Neuron (in vitro differentiated cells): ENCODE results near the gene NGDN.

ENCODE experiments used
- H2AFZ ChIP-seq: one replicate; pipeline ENCODE4 v1.6.1; 2013; ENCODE audit warnings: low read depth, mild to moderate bottlenecking, inconsistent platforms, low read length, moderate library complexity
- H3K27me3 ChIP-seq: one replicate; pipeline ENCODE4 v1.6.1; 2013; ENCODE audit warnings: low read length; ENCODE audit not compliant: insufficient read depth
- H3K36me3 ChIP-seq: one replicate; pipeline ENCODE4 v1.6.1; 2013; ENCODE audit warnings: low read length; ENCODE audit not compliant: insufficient read depth
- H3K4me1 ChIP-seq: one replicate; pipeline ENCODE4 v1.6.1; 2013; ENCODE audit warnings: low read length; ENCODE audit not compliant: insufficient read depth
- H3K4me3 ChIP-seq: 2 replicates; pipeline ENCODE4 v1.5.1; 2013; ENCODE audit warnings: mild to moderate bottlenecking, low read length, moderate library complexity
- H3K9me3 ChIP-seq: one replicate; pipeline ENCODE4 v1.6.1; 2013; ENCODE audit warnings: low read length

NGDN gene

GRCh38 chr14:23434488-23435222 is 34.8 kb upstream of the NGDN start:
- Histone ChIP-seq H3K4me3 (no peak overlapping the region), H3K9me3 (no peaks in the 10 kb centered on the region), H3K36me3 (no peaks in the 10 kb centered on the region), H2AFZ (no peak overlapping the region), H3K4me1 (peaks cover 57% of the 10 kb centered on the region), H3K27me3 (no peaks in the 10 kb centered on the region)

- Histone ChIP-seq H3K4me3 (no peak within 1 kb of the TSS), H3K4me1 (peaks cover 50% of the 10 kb centered on the region)
Observed at GRCh38 chr14:23435543-23436326, 33.8 kb upstream of the NGDN start, which contains the start of gene MYH7. TSS of gene MYH7 (minus strand) at chr14:23435660. CDS start at chr14:23433732, 1,928 bp downstream.

GRCh38 chr14:23436327-23437132 is 33.0 kb upstream of the NGDN start:
- H2AFZ ChIP-seq: peak overlapping the region; percentile 7
- H3K27me3 ChIP-seq: no peaks in the 10 kb centered on the region
- no peaks in the 10 kb centered on the region for H3K36me3 ChIP-seq
- no peaks in the 10 kb centered on the region for H3K9me3 ChIP-seq
- no peak overlapping the region for H3K4me3 ChIP-seq
- peaks cover 44% of the 10 kb centered on the region for H3K4me1 ChIP-seq

More at GRCh38 chr14:23435543-23436326, 33.8 kb upstream of the NGDN start, which contains the start of gene MYH7:
- Histone ChIP-seq H2AFZ (no peak within 1 kb of the TSS), H3K36me3 (no peaks in the 10 kb centered on the region), H3K9me3 (no peaks in the 10 kb centered on the region), H3K27me3 (no peaks in the 10 kb centered on the region)

- Histone ChIP-seq H3K9me3 (no peaks in the 10 kb centered on the region), H2AFZ (peak overlapping the region; percentile 7), H3K27me3 (no peaks in the 10 kb centered on the region), H3K36me3 (no peaks in the 10 kb centered on the region), H3K4me1 (peaks cover 44% of the 10 kb centered on the region), H3K4me3 (no peak overlapping the region)
Observed at GRCh38 chr14:23437133-23438100, 32.1 kb upstream of the NGDN start.

GRCh38 chr14:23438101-23438971 is 31.2 kb upstream of the NGDN start:
- Histone ChIP-seq H3K27me3 (no peaks in the 10 kb centered on the region), H3K4me1 (peaks cover 52% of the 10 kb centered on the region), H2AFZ (peak overlapping the region; percentile 29), H3K9me3 (no peaks in the 10 kb centered on the region), H3K4me3 (no peak overlapping the region), H3K36me3 (no peaks in the 10 kb centered on the region)

GRCh38 chr14:23439107-23439835 is 30.2 kb upstream of the NGDN start:
- Histone ChIP-seq H2AFZ (peak overlapping the region; percentile 29), H3K4me3 (no peak overlapping the region), H3K4me1 (peaks cover 52% of the 10 kb centered on the region), H3K27me3 (no peaks in the 10 kb centered on the region), H3K9me3 (no peaks in the 10 kb centered on the region), H3K36me3 (no peaks in the 10 kb centered on the region)

GRCh38 chr14:23441076-23441475 is 28.4 kb upstream of the NGDN start:
- Histone ChIP-seq H3K9me3 (no peaks in the 10 kb centered on the region), H3K27me3 (no peaks in the 10 kb centered on the region), H3K4me3 (no peak overlapping the region), H3K4me1 (peaks cover 41% of the 10 kb centered on the region), H3K36me3 (no peaks in the 10 kb centered on the region), H2AFZ (no peak overlapping the region)

- peaks cover 24% of the 10 kb centered on the region for H3K4me1 ChIP-seq
- H2AFZ ChIP-seq: no peak overlapping the region
- peaks cover 3% of the 10 kb centered on the region for H3K27me3 ChIP-seq
- H3K4me3 ChIP-seq: no peak overlapping the region
- no peaks in the 10 kb centered on the region for H3K36me3 ChIP-seq
- no peaks in the 10 kb centered on the region for H3K9me3 ChIP-seq
Observed at GRCh38 chr14:23442721-23443356, 26.7 kb upstream of the NGDN start.

- Histone ChIP-seq H3K27me3 (peaks cover 3% of the 10 kb centered on the region), H2AFZ (no peak overlapping the region), H3K4me3 (no peak overlapping the region), H3K36me3 (no peaks in the 10 kb centered on the region), H3K9me3 (no peaks in the 10 kb centered on the region), H3K4me1 (peaks cover 18% of the 10 kb centered on the region)
Observed at GRCh38 chr14:23443411-23443812, 26.1 kb upstream of the NGDN start.

GRCh38 chr14:23443881-23444280 is 25.6 kb upstream of the NGDN start:
- Histone ChIP-seq H3K4me1 (peaks cover 13% of the 10 kb centered on the region), H3K4me3 (no peak overlapping the region), H3K9me3 (no peaks in the 10 kb centered on the region), H3K36me3 (no peaks in the 10 kb centered on the region), H2AFZ (no peak overlapping the region), H3K27me3 (peaks cover 7% of the 10 kb centered on the region)

GRCh38 chr14:23444314-23444713 is 25.2 kb upstream of the NGDN start:
- Histone ChIP-seq H3K9me3 (no peaks in the 10 kb centered on the region), H3K4me3 (no peak overlapping the region), H3K36me3 (no peaks in the 10 kb centered on the region), H2AFZ (no peak overlapping the region), H3K4me1 (peaks cover 9% of the 10 kb centered on the region), H3K27me3 (peaks cover 9% of the 10 kb centered on the region)
